ENCODE results near the gene MAMSTR.

DNA sequence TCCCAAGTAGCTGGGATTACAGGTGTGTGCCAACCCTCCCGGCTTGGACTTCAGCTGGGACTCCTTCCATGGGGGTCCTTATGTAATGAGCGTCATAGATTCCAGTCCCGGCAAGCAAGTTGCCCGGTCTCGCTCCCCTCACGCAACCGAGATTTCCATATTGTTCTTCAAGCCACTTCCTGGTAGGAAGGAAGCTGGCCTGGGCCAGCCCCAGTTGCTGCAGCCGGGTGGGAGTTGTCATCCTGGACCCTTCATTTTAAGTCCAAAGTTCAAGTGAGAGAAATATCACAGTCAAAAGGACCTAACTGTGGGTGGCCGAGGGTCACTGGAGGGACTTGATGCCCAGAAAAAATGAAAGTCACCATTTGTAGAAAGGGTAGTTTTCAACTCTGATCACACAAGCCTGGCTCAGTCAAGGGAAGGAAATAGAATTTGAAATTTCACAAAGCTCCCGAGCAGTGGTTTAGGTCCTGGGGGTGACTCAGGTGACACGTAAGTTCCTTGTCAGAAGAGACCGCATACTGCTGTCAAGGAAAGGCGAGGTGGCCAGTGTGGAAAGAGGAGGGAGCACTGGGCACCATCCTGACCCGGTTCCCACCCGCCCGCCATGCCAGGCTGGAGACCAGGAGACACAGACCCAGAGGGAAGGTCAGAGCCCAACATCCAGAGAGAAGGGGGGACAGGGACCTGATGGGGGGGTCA, 41.1 kb upstream of the MAMSTR start:
- TF ChIP-seq, protein P1, sequence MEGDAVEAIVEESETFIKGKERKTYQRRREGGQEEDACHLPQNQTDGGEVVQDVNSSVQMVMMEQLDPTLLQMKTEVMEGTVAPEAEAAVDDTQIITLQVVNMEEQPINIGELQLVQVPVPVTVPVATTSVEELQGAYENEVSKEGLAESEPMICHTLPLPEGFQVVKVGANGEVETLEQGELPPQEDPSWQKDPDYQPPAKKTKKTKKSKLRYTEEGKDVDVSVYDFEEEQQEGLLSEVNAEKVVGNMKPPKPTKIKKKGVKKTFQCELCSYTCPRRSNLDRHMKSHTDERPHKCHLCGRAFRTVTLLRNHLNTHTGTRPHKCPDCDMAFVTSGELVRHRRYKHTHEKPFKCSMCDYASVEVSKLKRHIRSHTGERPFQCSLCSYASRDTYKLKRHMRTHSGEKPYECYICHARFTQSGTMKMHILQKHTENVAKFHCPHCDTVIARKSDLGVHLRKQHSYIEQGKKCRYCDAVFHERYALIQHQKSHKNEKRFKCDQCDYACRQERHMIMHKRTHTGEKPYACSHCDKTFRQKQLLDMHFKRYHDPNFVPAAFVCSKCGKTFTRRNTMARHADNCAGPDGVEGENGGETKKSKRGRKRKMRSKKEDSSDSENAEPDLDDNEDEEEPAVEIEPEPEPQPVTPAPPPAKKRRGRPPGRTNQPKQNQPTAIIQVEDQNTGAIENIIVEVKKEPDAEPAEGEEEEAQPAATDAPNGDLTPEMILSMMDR (IDR thresholded peaks at IDR 0.05), result no peak
- no peak for TF ChIP-seq EZH2 (IDR thresholded peaks at IDR 0.05; ENCODE audit: borderline replicate concordance, insufficient read depth, low read depth, low read length, poor library complexity, severe bottlenecking)

Measured in B cell (primary cell).